ENCODE data around the gene E2F6. TPM values are rescaled to one million over a fixed set of nuclear protein-coding genes. Genes with fewer than 3 reads are reported as not detected.

The E2F6 gene
- total and polyA plus RNA-seq, 9 of the 15 experiments (the other 6 are each of a cell fraction or from before 2014, with no cell fraction given) = 13.6 to 33.9 (median 26.1) TPM

GRCh38 chr2:11493282-11493681 lies 27.3 kb upstream of the E2F6 start (continued):
- no peak for TF ChIP-seq HNRNPUL1 (IDR thresholded peaks at IDR 0.05; ENCODE audit: low read length)
- TF ChIP-seq SMAD4 (CRISPR knock-in tag; conservative IDR thresholded peaks at IDR 0.05) = no peak
- no peak for TF ChIP-seq SIN3B (IDR thresholded peaks at IDR 0.05; ENCODE audit: low read depth)
- TF ChIP-seq SP2 (IDR thresholded peaks at IDR 0.05; ENCODE audit: extremely low read depth, low read depth, low read length, poor library complexity, severe bottlenecking) = no peak
- TF ChIP-seq, protein P1, sequence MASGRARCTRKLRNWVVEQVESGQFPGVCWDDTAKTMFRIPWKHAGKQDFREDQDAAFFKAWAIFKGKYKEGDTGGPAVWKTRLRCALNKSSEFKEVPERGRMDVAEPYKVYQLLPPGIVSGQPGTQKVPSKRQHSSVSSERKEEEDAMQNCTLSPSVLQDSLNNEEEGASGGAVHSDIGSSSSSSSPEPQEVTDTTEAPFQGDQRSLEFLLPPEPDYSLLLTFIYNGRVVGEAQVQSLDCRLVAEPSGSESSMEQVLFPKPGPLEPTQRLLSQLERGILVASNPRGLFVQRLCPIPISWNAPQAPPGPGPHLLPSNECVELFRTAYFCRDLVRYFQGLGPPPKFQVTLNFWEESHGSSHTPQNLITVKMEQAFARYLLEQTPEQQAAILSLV (tag; IDR thresholded peaks at IDR 0.05) = no peak
- no peak for TF ChIP-seq ETS2 (tag; IDR thresholded peaks at IDR 0.05; ENCODE audit: borderline replicate concordance, poor library complexity, severe bottlenecking)
- TF ChIP-seq SREBF2 (CRISPR knock-in tag; IDR thresholded peaks at IDR 0.05) = no peak
- TF ChIP-seq SNIP1 (IDR thresholded peaks at IDR 0.05; ENCODE audit: low read depth) = no peak
- TF ChIP-seq HDAC1 (IDR thresholded peaks at IDR 0.05) = no peak
- no peak for TF ChIP-seq EP400 (IDR thresholded peaks at IDR 0.05)

DNA sequence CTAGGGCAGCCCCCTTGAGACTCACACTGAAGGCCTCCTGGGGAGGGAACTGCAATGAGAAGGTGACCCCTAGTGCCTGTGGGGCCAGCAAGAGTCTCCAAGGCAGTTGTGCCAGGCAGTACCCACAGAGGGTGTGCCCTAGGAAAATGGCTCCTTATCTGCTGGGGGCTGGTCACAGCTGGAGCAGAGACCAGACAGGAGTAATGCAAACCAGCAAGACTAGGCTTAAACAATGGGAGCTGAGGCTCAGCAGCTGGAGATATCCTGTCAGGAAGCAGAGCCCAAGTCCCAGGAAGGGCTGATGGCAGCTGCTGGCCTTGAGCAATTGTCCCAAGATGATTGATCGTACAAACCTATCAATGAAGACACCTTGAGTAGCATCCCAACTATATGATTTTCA lies 26.8 kb upstream of the E2F6 start:
- no peak overlapping the region for H3K4me3 ChIP-seq
- in situ Hi-C loops (cut with MboI) (loop anchor here (25.0 kb wide), 1 partner anchor 295 kb away; no protein-coding TSS in a partner anchor), intact Hi-C loops (cut with micrococcal nuclease) (no loop called here)
- H3K4me1 ChIP-seq (replicated peaks in 1 of 2; ENCODE audit: control insufficient read depth in 2 of 2, insufficient read depth in 2 of 2, low read length in 2 of 2) = no peaks in the 10 kb centered on the region
- no peaks in the 10 kb centered on the region for H3K79me2 ChIP-seq (ENCODE audit: control insufficient read depth, insufficient read depth, low read length)
- ATAC-seq = no peak
- POLR2A ChIA-PET = interaction anchor here (1.1 to 1.5 kb wide), 2 partner anchors 8 to 29 kb away, joined by 3 to 4 read pairs; no protein-coding TSS in a partner anchor
- H3K27ac ChIP-seq (ENCODE audit: extremely low read depth, low read depth, low read length) = no peak overlapping the region
- H3K36me3 ChIP-seq (ENCODE audit: control insufficient read depth, insufficient read depth, low read length) = no peaks in the 10 kb centered on the region
- H3K9ac ChIP-seq (ENCODE audit: insufficient read depth in 1 of 2, low read depth in 2 of 2, low read length in 2 of 2) = no peak overlapping the region
- no peak for FAIRE-seq
- TF ChIP-seq SAFB (IDR thresholded peaks at IDR 0.05; ENCODE audit: borderline replicate concordance, low read depth, low read length) = no peak
- TF ChIP-seq, protein P2, sequence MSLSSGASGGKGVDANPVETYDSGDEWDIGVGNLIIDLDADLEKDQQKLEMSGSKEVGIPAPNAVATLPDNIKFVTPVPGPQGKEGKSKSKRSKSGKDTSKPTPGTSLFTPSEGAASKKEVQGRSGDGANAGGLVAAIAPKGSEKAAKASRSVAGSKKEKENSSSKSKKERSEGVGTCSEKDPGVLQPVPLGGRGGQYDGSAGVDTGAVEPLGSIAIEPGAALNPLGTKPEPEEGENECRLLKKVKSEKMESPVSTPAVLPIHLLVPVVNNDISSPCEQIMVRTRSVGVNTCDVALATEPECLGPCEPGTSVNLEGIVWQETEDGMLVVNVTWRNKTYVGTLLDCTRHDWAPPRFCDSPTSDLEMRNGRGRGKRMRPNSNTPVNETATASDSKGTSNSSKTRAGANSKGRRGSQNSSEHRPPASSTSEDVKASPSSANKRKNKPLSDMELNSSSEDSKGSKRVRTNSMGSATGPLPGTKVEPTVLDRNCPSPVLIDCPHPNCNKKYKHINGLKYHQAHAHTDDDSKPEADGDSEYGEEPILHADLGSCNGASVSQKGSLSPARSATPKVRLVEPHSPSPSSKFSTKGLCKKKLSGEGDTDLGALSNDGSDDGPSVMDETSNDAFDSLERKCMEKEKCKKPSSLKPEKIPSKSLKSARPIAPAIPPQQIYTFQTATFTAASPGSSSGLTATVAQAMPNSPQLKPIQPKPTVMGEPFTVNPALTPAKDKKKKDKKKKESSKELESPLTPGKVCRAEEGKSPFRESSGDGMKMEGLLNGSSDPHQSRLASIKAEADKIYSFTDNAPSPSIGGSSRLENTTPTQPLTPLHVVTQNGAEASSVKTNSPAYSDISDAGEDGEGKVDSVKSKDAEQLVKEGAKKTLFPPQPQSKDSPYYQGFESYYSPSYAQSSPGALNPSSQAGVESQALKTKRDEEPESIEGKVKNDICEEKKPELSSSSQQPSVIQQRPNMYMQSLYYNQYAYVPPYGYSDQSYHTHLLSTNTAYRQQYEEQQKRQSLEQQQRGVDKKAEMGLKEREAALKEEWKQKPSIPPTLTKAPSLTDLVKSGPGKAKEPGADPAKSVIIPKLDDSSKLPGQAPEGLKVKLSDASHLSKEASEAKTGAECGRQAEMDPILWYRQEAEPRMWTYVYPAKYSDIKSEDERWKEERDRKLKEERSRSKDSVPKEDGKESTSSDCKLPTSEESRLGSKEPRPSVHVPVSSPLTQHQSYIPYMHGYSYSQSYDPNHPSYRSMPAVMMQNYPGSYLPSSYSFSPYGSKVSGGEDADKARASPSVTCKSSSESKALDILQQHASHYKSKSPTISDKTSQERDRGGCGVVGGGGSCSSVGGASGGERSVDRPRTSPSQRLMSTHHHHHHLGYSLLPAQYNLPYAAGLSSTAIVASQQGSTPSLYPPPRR (CRISPR knock-in tag; IDR thresholded peaks at IDR 0.05; ENCODE audit: borderline replicate concordance) = no peak
- no peak for TF ChIP-seq SRSF3 (IDR thresholded peaks at IDR 0.05; ENCODE audit: insufficient read depth, low read length)
- no peak for TF ChIP-seq ZNF586 (CRISPR knock-in tag; conservative IDR thresholded peaks at IDR 0.05)
- no peak for TF ChIP-seq ZNF431 (CRISPR knock-in tag; IDR thresholded peaks at IDR 0.05)
- TF ChIP-seq, protein P1 (tag; IDR thresholded peaks at IDR 0.05) = no peak
- H3K27me3 ChIP-seq (ENCODE audit: control insufficient read depth in 2 of 2, insufficient read depth in 2 of 2, low read length in 2 of 2) = peaks cover 19 to 39% of the 10 kb centered on the region in 2 experiments
- no peak for DNase-seq (ENCODE audit: extremely low read depth in 1 of 4, low spot score in 3 of 4)
- H3K4me2 ChIP-seq (ENCODE audit: insufficient read depth, low read length) = no peak overlapping the region
- WGBS (ENCODE audit: insufficient coverage, low coverage, missing lambda C conversion rate) = 0% methylated on average over 1 of the region's 1 CpG
- H2AFZ ChIP-seq (ENCODE audit: low read depth, low read length) = no peak overlapping the region
- CTCF ChIA-PET (ENCODE audit: low intra/inter-chr PET ratio) = no interaction called here
- BruUV-seq (replicated peaks) = no TSS peak
- no peaks in the 10 kb centered on the region; the same call in 1 of the 2 replicates for H4K20me1 ChIP-seq (replicated peaks; ENCODE audit: control insufficient read depth, insufficient read depth, low read length)
- H3K9me1 ChIP-seq (ENCODE audit: control insufficient read depth, insufficient read depth, low read length) = no peaks in the 10 kb centered on the region
- no peaks in the 10 kb centered on the region for H3K9me3 ChIP-seq (replicated peaks; ENCODE audit: control insufficient read depth, insufficient read depth, low read depth, low read length)

All from K562 (cell line).